GM18870 (cell line): ENCODE measurements around the gene NCDN.
A peak's percentile ranks its signal among the peaks of the same experiment; 100 is the strongest.

Experiments
- ATAC-seq: cut with Tn5 transposase; IDR thresholded peaks from one replicate; pipeline ENCODE4 v1.9.1; 2021; ENCODE audit warnings: moderate library complexity; ENCODE audit not compliant: unreplicated experiment

Gene NCDN

GRCh38 chr1:35557611-35558373 is at the start of gene NCDN:
Gene NCDN (plus strand): TSS chr1:35557799. CDS start chr1:35558191, 392 bp downstream.
- ATAC-seq: peak; percentile 65

GRCh38 chr1:35507947-35508346 is 49.7 kb upstream of the NCDN start:
- ATAC-seq: no peak

- ATAC-seq: no peak
These were observed 48.0 kb upstream of the NCDN start for GRCh38 chr1:35509558-35509957.

GRCh38 chr1:35511305-35511704 is 46.3 kb upstream of the NCDN start:
- ATAC-seq: no peak

GRCh38 chr1:35518183-35518582 is 39.4 kb upstream of the NCDN start:
- no peak for ATAC-seq

GRCh38 chr1:35519432-35519831 is 38.2 kb upstream of the NCDN start:
- ATAC-seq: no peak

GRCh38 chr1:35524106-35524505 is 33.5 kb upstream of the NCDN start:
- ATAC-seq: no peak

- ATAC-seq: no peak
These were observed 27.4 kb upstream of the NCDN start for GRCh38 chr1:35530168-35530567.

- no peak for ATAC-seq
These were observed 26.7 kb upstream of the NCDN start for GRCh38 chr1:35530946-35531345.

- ATAC-seq: no peak
These were observed 26.2 kb upstream of the NCDN start for GRCh38 chr1:35531368-35531767.

GRCh38 chr1:35532497-35533223 is 24.9 kb upstream of the NCDN start:
- no peak for ATAC-seq

GRCh38 chr1:35533586-35533985 is 24.0 kb upstream of the NCDN start:
- ATAC-seq: no peak

- no peak for ATAC-seq
These were observed 22.4 kb upstream of the NCDN start for GRCh38 chr1:35535243-35535642.

GRCh38 chr1:35536556-35537162 is 20.9 kb upstream of the NCDN start:
- no peak for ATAC-seq

GRCh38 chr1:35537806-35538205 is 19.8 kb upstream of the NCDN start:
- no peak for ATAC-seq

- ATAC-seq: no peak
These were observed 18.4 kb upstream of the NCDN start for GRCh38 chr1:35539073-35539823.

- no peak for ATAC-seq
These were observed 17.8 kb upstream of the NCDN start for GRCh38 chr1:35539824-35540261.

- ATAC-seq: no peak
These were observed 12.6 kb upstream of the NCDN start for GRCh38 chr1:35544976-35545375.

- no peak for ATAC-seq
These were observed 11.0 kb upstream of the NCDN start for GRCh38 chr1:35546614-35547013.

GRCh38 chr1:35553851-35554250 is 3.7 kb upstream of the NCDN start:
- no peak for ATAC-seq
